Common myeloid progenitor, CD34-positive (primary cell): ENCODE data around the gene SAG.

ENCODE experiments used
- CTCF ChIA-PET: fragments of 350-600 bp; sonication (Branson Sonifier 250); formaldehyde crosslinking; loops from one replicate; lab custom pipeline; 2021; ENCODE audit warnings: antibody characterized with exemption; lab: Charles Lee
- POLR2A ChIA-PET: fragments of 350-600 bp; sonication (Branson Sonifier 250); formaldehyde crosslinking; loops from one replicate; lab custom pipeline; 2021; ENCODE audit warnings: antibody characterized with exemption; lab: Charles Lee
- DNase-seq, 3 donors: peaks; one replicate each; pipeline versions ENCODE4 v3.0.0 to v3.0.0-alpha.2; 2013
- H3K27ac ChIP-seq, 2 experiments: 1 replicate in 1 of 2; 2 replicates in 1 of 2; pipeline ENCODE4 v1.7.0; 2013; ENCODE audit warnings: inconsistent platforms in 2 of 2, low read length in 2 of 2, mild to moderate bottlenecking in 2 of 2, low read depth in 1 of 2, moderate library complexity in 1 of 2; ENCODE audit not compliant: severe bottlenecking in 2 of 2, insufficient read depth in 1 of 2, poor library complexity in 1 of 2
- H3K27me3 ChIP-seq, 5 experiments: replicated peaks in 2 of 5; 1 replicate in 3 of 5; 2 replicates in 2 of 5; pipeline versions ENCODE4 v1.6.1 to v1.7.0; 2013; ENCODE audit warnings: low read length in 4 of 5, mild to moderate bottlenecking in 2 of 5, moderate library complexity in 2 of 5, inconsistent platforms in 1 of 5; ENCODE audit not compliant: insufficient read depth in 5 of 5, control insufficient read depth in 4 of 5
- H3K36me3 ChIP-seq, 4 experiments: 1 replicate in 2 of 4; 2 replicates in 2 of 4; pipeline versions ENCODE4 v1.6.1 to v1.7.0; 2013; ENCODE audit warnings: low read length in 3 of 4, control low read depth in 1 of 4, mild to moderate bottlenecking in 1 of 4; ENCODE audit not compliant: control insufficient read depth in 4 of 4, insufficient read depth in 4 of 4
- H3K4me1 ChIP-seq, 4 experiments: 1 replicate in 3 of 4; 2 replicates in 1 of 4; pipeline versions ENCODE4 v1.6.1 to v1.7.1; 2013; ENCODE audit warnings: low read length in 3 of 4, mild to moderate bottlenecking in 3 of 4, control low read depth in 1 of 4, inconsistent platforms in 1 of 4, moderate library complexity in 1 of 4; ENCODE audit not compliant: control insufficient read depth in 4 of 4, insufficient read depth in 4 of 4; ENCODE audit errors: control extremely low read depth in 1 of 4
- H3K4me3 ChIP-seq, 7 experiments: 1 replicate in 4 of 7; 2 replicates in 3 of 7; pipeline versions ENCODE4 v1.5.1 to v1.7.0; 2013; ENCODE audit warnings: mild to moderate bottlenecking in 7 of 7, low read length in 6 of 7, moderate library complexity in 6 of 7, inconsistent platforms in 2 of 7, low read depth in 2 of 7, control low read depth in 1 of 7; ENCODE audit not compliant: insufficient read depth in 4 of 7, control insufficient read depth in 1 of 7; ENCODE audit errors: extremely low read depth in 1 of 7
- H3K9me3 ChIP-seq, 5 experiments: 1 replicate in 4 of 5; 2 replicates in 1 of 5; pipeline versions ENCODE4 v1.6.1 to v1.7.1; 2013; ENCODE audit warnings: low read length in 4 of 5, mild to moderate bottlenecking in 2 of 5, inconsistent platforms in 1 of 5, low read depth in 1 of 5, moderate library complexity in 1 of 5; ENCODE audit not compliant: control insufficient read depth in 4 of 5, insufficient read depth in 2 of 5; ENCODE audit errors: control extremely low read depth in 1 of 5
- WGBS: methylation state at CpG from one replicate; pipeline ENCODE4 v1.1.5; 2013; ENCODE audit not compliant: insufficient coverage; 5-methylcytosine and 5-hydroxymethylcytosine counted together

SAG gene

DNA sequence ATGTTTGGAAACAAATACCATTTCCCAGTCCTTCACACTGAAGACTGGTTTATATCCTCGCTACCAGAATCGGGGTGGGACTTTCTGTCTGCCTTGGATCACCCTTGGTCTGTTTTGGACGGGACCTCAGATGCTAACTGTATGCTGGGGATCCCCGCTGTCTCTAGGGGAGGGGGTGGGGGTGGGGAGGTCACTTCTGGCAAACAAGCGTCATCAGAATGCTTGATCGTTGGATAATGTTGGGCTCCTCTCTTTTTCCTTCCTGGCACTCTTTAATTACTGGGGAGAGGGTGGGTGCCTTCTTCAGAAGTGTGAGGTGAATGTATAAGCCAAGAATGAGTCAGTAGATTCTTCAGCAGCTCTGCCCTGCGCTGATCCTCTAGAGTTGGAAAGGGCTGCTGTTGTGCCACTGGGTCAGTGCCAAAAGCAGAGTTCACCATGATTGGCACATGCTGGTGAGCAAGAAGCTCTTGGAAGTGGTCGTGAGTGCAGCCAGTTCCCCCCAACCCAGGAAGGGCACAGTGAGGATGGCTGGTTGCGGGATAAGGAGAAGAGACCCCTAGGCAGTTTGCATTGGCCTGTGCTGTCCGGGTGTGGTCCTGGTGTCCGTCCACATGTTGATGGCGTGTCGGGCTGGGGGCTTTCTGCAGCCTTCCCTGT, 78.9 kb downstream of the SAG start:
- Histone ChIP-seq H3K36me3 (peaks cover 0 to 21% (median 5%) of the 10 kb centered on the region in 4 experiments), H3K4me1 (peaks cover 3 to 53% (median 41%) of the 10 kb centered on the region in 4 experiments), H3K9me3 (no peaks in the 10 kb centered on the region), H3K27ac (no peak overlapping the region), H3K4me3 (peak overlapping the region in 3 of 7 experiments; percentile 4 to 52 (median 40)), H3K27me3 (no peaks in the 10 kb centered on the region)
- ChIA-PET CTCF (interaction anchor here (0.9 to 1.8 kb wide), 6 partner anchors 8 to 38 kb away, joined by 3 to 6 read pairs (median 4); partner anchors contain the start of gene DGKD), POLR2A (no interaction called here)
- WGBS, result 59% methylated on average over 9 of the region's 13 CpGs
- peak in 2 of 3 donors; percentile 43 to 54 for DNase-seq

DNA sequence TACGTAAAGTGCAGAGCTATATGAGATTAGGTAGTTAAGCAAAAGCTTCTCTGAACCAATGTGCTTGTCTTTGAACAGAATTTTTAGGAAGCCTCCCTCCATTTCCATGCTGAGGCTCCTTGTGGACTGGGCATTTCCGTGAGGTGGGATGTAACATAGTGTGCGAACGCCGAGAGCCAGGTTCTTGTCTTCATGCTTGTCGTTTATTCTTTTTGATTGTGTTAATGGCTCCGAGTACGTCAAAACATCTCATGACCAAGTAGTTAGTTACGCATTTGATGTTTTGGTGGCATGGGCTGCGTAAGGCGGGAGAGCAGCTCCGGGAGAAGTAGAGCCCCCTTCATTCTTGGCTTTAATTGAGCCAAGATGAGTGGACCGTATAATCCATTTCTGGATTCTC, 79.6 kb downstream of the SAG start:
- Histone ChIP-seq H3K27ac (no peak overlapping the region), H3K36me3 (peaks cover 3 to 23% (median 6%) of the 10 kb centered on the region in 4 experiments), H3K9me3 (no peaks in the 10 kb centered on the region), H3K27me3 (no peaks in the 10 kb centered on the region), H3K4me3 (peak overlapping the region in 1 of 7 experiments; percentile 31), H3K4me1 (peaks cover 3 to 53% (median 41%) of the 10 kb centered on the region in 4 experiments)
- over 99% methylated on average over 13 of the region's 13 CpGs for WGBS
- ChIA-PET POLR2A (no interaction called here), CTCF (interaction anchor here (0.9 to 1.6 kb wide), 5 partner anchors 11 to 56 kb away, joined by 3 to 6 read pairs (median 3); partner anchors contain the start of gene DGKD)
- no peak for DNase-seq

DNA sequence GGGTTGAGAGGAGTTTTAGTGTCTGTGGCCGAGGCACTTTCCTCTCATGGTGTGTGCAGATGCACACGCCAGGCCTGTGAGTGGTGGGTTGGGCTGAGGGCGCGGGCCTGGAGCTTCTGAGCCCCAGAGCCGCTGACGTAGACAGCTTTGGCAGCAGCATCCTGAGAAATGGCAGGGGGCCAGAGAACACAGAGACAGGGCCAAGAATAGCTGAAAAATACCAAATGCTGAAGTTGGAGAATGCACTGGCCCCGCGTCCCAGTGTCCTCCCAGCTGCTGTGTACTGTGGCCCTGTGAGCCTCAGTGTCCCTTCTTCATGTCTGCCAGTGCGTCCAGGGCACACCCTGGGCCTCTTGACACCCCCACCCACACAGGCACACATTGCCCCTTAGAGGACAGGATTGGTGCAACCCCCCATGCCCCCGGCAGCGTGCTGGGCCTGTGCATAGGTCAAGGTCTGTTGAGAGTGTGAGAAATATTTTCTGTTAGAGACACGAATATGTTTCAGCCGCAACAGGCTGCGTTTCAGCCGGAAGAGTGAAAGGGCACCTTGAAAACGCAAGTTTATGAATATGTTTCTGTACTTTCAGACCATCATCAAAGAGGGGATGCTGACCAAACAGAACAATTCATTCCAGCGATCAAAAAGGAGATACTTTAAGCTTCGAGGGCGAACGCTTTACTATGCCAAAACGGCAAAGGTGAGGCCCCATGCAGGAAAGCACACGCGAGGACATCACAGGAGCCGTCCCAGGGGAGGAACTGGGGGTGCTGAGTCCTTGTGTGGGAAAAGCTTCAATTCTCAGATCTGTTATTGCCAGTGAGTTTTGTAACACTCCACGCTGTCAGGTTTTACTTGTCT, 80.3 kb downstream of the SAG start:
- DNase-seq, result peak; percentile 46 to 63 (median 48)
- 75% methylated on average over 21 of the region's 25 CpGs for WGBS
- H3K4me1 ChIP-seq, result peaks cover 3 to 53% (median 41%) of the 10 kb centered on the region in 4 experiments
- peaks cover 3 to 24% (median 6%) of the 10 kb centered on the region in 4 experiments for H3K36me3 ChIP-seq
- ChIA-PET POLR2A (no interaction called here), CTCF (interaction anchor here (0.9 to 1.6 kb wide), 6 partner anchors 12 to 55 kb away, joined by 3 to 6 read pairs (median 3); partner anchors contain the start of gene DGKD)
- no peaks in the 10 kb centered on the region for H3K27me3 ChIP-seq
- peak overlapping the region in 2 of 7 experiments; percentile 4 to 31 for H3K4me3 ChIP-seq
- no peak overlapping the region for H3K27ac ChIP-seq
- H3K9me3 ChIP-seq, result no peaks in the 10 kb centered on the region

DNA sequence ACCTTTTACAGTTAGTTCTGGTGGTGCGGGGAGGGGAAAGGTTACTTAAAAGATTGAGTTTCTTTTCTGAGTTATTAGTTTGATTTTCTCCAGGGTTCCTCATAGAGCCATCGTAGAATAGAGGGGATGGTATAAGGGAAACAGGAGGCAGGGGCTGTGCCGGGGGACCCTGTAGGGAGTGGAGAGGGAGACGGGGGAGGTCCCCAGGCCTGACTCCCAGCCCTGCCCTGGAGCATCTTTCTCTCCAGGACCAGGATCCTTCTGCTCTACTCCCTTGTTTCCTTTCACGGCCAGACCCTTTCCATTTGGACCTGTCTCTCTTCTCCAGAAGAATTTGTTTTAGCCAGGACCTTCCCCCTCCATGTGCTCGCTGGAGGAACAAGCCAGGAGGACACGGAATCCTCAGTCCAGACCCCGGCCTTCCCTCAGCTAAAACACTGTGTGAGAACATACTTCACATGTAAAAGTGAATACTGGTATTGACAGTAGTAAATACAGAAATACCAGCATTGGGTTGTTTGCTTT, 82.0 kb downstream of the SAG start:
- H3K9me3 ChIP-seq, result no peaks in the 10 kb centered on the region
- peaks cover 0 to 36% (median 29%) of the 10 kb centered on the region in 4 experiments for H3K4me1 ChIP-seq
- H3K36me3 ChIP-seq, result peaks cover 3 to 24% (median 10%) of the 10 kb centered on the region in 4 experiments
- CTCF ChIA-PET, result no interaction called here
- H3K27ac ChIP-seq, result no peak overlapping the region
- no peak for DNase-seq
- POLR2A ChIA-PET, result no interaction called here
- 100% methylated on average over 4 of the region's 8 CpGs for WGBS
- H3K4me3 ChIP-seq, result no peak overlapping the region
- H3K27me3 ChIP-seq, result no peaks in the 10 kb centered on the region

DNA sequence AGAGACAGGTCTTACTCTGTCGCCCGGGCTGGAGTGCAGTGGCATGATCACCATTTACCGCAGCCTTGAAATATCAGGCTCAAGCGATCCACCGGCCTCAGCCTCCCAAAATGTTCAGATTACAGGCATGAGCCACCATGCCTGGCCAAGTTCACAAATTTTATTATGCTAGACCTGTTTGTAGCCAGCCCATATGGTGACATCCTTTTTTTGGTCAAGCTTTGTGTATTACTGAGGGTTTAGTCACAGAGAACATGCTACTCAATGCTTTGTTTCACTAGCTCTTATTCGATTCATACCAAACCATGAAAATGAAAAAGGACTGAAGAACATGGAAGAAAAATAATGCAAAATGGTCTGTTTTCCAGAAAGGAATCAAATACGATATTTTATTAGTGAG, 88.1 kb downstream of the SAG start:
- no peak overlapping the region for H3K27ac ChIP-seq
- no peaks in the 10 kb centered on the region for H3K9me3 ChIP-seq
- peaks cover 0 to 20% (median 17%) of the 10 kb centered on the region in 4 experiments for H3K4me1 ChIP-seq
- ChIA-PET CTCF (interaction anchor here (1.1 to 3.4 kb wide), 3 partner anchors 9 to 48 kb away, joined by 4 to 14 read pairs (median 5); no protein-coding TSS in a partner anchor), POLR2A (no interaction called here)
- 94% methylated on average over 5 of the region's 7 CpGs for WGBS
- no peaks in the 10 kb centered on the region for H3K27me3 ChIP-seq
- H3K36me3 ChIP-seq, result peaks cover 3 to 15% (median 9%) of the 10 kb centered on the region in 4 experiments
- H3K4me3 ChIP-seq, result no peak overlapping the region
- DNase-seq, result no peak
